ENCODE results near the gene THRB. TPM values are rescaled to one million over a fixed set of nuclear protein-coding genes. Genes with fewer than 3 reads are reported as not detected.
A peak's percentile ranks its signal among the peaks of the same experiment; 100 is the strongest.

The THRB gene
- total and polyA plus RNA-seq, 11 donors, result 4.8 to 28.5 (median 21.0) TPM

DNA sequence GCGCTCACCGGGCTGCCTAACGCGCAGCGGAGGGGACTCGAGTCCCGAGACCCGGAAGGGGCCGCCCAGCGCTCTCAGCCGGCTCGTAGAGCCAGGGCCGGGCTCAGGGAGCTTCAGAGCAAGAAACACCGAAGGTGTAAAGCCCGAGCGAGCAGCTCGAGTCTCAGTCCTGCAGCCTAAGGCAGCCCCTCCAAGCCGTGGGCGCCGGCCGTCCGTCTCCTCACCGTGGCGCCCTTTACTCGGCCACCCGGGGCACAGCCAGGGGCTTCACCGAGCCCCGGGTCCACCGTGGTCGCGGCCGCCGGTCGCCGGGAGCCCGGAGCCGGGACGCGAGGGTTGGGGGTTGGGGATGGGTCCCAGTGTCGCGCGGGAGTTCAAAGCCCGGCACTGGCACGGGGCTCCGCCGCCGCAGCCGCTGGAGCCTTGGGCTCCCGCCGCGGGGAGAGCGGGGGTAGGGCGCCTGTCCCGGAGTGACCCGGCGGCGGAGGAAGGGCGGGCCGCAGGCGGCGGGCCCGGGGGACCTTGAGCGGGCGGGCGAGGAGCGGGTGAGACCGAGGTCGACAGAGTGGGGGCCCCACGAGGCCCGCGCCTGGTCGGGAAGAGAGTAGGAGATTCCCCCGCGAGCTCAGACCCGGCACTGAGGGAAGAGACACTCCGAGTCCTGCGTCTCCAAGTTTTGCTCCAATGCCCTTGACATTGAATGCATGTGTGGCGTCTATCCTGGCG is 26.9 kb upstream of the THRB start:
- Histone ChIP-seq H3K27me3 (peaks cover 0 to 23% (median 0%) of the 10 kb centered on the region in 9 donors), H3K4me3 (peak overlapping the region; percentile 48 to 91 (median 78)), H3K27ac (peak overlapping the region; percentile 67 to 91 (median 88)), H3K4me1 (peaks cover 0 to 15% (median 10%) of the 10 kb centered on the region in 12 donors), H3K9me3 (no peaks in the 10 kb centered on the region), H3K36me3 (no peaks in the 10 kb centered on the region)
- intact Hi-C loops (cut with DNase I), result loop anchor here in 6 of 10 donors (2.0 to 10.0 kb wide), 3 partner anchors 25 to 63 kb away; no protein-coding TSS in a partner anchor
- TF ChIP-seq, protein P1, sequence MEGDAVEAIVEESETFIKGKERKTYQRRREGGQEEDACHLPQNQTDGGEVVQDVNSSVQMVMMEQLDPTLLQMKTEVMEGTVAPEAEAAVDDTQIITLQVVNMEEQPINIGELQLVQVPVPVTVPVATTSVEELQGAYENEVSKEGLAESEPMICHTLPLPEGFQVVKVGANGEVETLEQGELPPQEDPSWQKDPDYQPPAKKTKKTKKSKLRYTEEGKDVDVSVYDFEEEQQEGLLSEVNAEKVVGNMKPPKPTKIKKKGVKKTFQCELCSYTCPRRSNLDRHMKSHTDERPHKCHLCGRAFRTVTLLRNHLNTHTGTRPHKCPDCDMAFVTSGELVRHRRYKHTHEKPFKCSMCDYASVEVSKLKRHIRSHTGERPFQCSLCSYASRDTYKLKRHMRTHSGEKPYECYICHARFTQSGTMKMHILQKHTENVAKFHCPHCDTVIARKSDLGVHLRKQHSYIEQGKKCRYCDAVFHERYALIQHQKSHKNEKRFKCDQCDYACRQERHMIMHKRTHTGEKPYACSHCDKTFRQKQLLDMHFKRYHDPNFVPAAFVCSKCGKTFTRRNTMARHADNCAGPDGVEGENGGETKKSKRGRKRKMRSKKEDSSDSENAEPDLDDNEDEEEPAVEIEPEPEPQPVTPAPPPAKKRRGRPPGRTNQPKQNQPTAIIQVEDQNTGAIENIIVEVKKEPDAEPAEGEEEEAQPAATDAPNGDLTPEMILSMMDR (IDR thresholded peaks at IDR 0.05), result peak in 7 of 12 donors; percentile 6 to 50 (median 38)
- no peak for TF ChIP-seq POLR2A (IDR thresholded peaks at IDR 0.05)
- WGBS, 4 donors, result 0 to 1% (median 0%) methylated on average over 43 to 79 of the region's 79 CpGs
- ATAC-seq (peak; percentile 70 to 97 (median 92)), DNase-seq (peak; percentile 62 to 87 (median 78))

DNA sequence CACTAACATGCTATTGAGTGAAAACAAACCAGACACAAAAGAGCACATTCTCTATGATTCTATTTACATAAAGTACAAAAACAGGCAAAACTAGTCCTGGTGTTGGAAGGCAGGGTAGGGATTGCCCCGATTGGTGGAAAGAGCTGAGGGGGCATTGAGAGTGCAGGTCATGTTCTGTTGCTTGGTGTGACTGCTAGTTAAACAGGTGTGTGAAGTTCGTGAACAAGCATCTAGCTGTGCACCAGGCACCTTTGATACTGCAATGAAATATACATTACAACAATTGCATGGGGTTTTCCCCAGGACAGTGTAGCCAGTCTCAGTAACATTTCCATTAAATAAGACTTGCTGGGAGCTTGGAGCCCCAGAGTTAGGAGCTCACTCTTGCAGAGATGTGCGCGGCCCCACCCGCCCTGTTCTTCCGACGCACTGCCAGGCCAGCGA is 26.3 kb upstream of the THRB start:
- Histone ChIP-seq H3K4me1 (peaks cover 0 to 15% (median 10%) of the 10 kb centered on the region in 12 donors), H3K36me3 (no peaks in the 10 kb centered on the region), H3K9me3 (no peaks in the 10 kb centered on the region), H3K4me3 (peak overlapping the region; percentile 48 to 91 (median 78)), H3K27ac (peak overlapping the region in 11 of 12 donors; percentile 67 to 91 (median 88)), H3K27me3 (peaks cover 0 to 23% (median 0%) of the 10 kb centered on the region in 9 donors)
- TF ChIP-seq, protein P1 (IDR thresholded peaks at IDR 0.05), result no peak
- no peak for TF ChIP-seq POLR2A (IDR thresholded peaks at IDR 0.05)
- DNase-seq (no peak), ATAC-seq (peak in 1 of 4 donors; percentile 34)
- intact Hi-C loops (cut with DNase I), result loop anchor here in 6 of 10 donors (2.0 to 10.0 kb wide), 3 partner anchors 24 to 64 kb away; no protein-coding TSS in a partner anchor
- 13 to 24% (median 16%) methylated on average over 5 to 8 of the region's 8 CpGs for WGBS, 4 donors

DNA sequence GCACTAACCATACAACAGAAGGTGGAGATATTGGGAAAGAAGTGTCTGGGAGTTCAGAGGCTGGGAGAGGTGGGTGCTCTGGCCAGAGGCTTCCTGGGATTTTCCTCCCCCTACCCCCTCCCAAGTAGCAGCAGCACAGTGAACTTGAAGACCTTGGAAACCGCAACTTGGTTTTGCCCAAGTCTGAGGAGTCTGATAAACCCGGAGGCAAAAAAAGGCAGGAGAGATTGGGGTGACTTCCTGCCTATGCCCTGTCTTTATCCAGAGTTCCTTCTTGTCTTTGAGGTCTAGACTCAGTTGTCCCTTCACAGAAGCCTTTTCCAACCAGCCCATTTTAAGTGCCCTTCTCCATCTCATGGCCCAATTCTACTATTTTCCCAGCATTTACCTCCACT is 25.4 kb upstream of the THRB start:
- 87 to 100% (median 91%) methylated on average over 2 of the region's 2 CpGs for WGBS, 4 donors
- ATAC-seq (no peak), DNase-seq (no peak)
- Histone ChIP-seq H3K4me3 (no peak overlapping the region), H3K36me3 (no peaks in the 10 kb centered on the region), H3K9me3 (no peaks in the 10 kb centered on the region), H3K4me1 (peaks cover 0 to 15% (median 10%) of the 10 kb centered on the region in 12 donors), H3K27ac (no peak overlapping the region), H3K27me3 (peaks cover 0 to 23% (median 0%) of the 10 kb centered on the region in 9 donors)
- intact Hi-C loops (cut with DNase I), result loop anchor here in 6 of 10 donors (2.0 to 10.0 kb wide), 3 partner anchors 23 to 65 kb away; no protein-coding TSS in a partner anchor
- TF ChIP-seq, protein P1 (IDR thresholded peaks at IDR 0.05), result no peak
- TF ChIP-seq POLR2A (IDR thresholded peaks at IDR 0.05), result no peak

Measured in heart left ventricle (tissue), 16 donors.